ENCODE data around the gene GTF2A1.
A peak's percentile ranks its signal among the peaks of the same experiment; 100 is the strongest.

GTF2A1 gene

DNA sequence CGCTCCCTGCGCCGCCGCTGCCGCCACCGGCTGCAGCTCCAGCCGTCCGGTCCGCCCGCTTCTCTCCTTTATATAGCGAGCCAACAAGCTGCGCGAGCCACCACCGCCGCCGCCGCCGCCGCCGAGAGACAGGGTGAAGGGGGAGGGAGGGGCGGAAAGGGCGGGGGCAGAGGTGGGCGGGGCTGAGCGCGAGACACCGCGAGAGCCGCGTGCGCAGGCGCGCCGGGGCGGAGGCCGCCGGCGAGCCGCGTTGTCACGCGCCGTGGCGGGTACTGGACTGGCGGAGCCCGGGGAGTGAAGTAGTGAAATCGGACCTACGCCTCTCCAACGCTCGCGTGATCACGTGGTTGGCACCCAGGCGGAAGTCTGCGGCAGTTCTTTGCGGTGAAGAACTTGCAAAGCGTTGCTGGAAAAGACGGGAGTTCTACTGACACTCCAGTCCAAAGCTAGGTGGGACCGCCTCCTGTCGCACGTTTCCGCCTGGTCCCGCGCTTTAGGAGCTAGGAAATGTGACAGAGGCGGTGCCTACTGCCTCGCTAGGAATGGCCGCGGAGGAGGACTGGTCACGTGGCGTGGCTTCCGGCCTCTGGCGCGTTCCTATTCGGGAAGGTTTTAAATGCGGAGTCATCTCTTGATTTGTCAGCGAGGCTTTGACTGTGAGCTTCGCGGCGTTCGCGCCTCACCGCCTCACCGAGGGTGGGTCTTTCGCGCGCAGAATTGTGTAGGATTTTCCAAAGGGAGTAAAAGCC, at the start of gene GTF2A1:
GTF2A1 (minus strand) TSS at position 130 of the 749 bp plus-strand sequence. CDS start 441 bp downstream, outside the sequence.
- Histone ChIP-seq H3K9ac (ENCODE audit: insufficient read length, low read depth) (peak within 1 kb of the TSS; percentile 90), H3K9me3 (ENCODE audit: insufficient read depth, low read length) (no peaks in the 10 kb centered on the region), H3K4me1 (ENCODE audit: insufficient read depth, insufficient read length) (no peaks in the 10 kb centered on the region), H3K4me3 (ENCODE audit: insufficient read length, low read depth) (peak within 1 kb of the TSS; percentile 64), H3K27me3 (ENCODE audit: insufficient read depth, insufficient read length) (no peaks in the 10 kb centered on the region), H3K36me3 (ENCODE audit: insufficient read depth, insufficient read length, low read length) (peaks cover 6% of the 10 kb centered on the region)
- TF ChIP-seq YY1 (IDR thresholded peaks at IDR 0.05; ENCODE audit: insufficient read depth, insufficient read length) (peak; percentile 87), SUZ12 (IDR thresholded peaks at IDR 0.05; ENCODE audit: extremely low read depth, insufficient read depth, insufficient read length) (no peak), ZNF274 (IDR thresholded peaks at IDR 0.05; ENCODE audit: low read depth, low read length) (no peak)
- peak; percentile 77 for DNase-seq (ENCODE audit: low read depth, low spot score)

DNA sequence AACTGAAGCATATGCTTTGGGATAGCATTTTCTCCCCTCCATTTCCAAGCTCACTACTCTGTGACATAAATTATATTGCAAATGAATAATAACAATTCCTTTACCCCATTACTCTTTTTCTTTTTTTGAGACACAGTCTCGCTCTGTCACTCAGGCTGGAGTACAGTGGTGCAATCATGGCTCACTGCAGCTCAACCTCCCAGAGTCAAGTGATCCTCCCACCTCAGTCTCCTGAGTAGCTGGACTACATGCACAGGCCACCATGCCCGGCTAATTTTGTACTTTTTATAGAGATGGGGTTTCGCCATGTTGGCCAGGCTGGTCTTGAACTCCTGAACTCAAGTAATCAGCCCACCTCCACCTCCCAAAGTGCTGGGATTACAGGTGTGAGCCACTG, 49.2 kb upstream of the GTF2A1 start:
- H3K9ac ChIP-seq (ENCODE audit: insufficient read length, low read depth), result no peak overlapping the region
- DNase-seq (ENCODE audit: low read depth, low spot score), result no peak
- no peaks in the 10 kb centered on the region for H3K9me3 ChIP-seq (ENCODE audit: insufficient read depth, low read length)
- peaks cover 8% of the 10 kb centered on the region for H3K36me3 ChIP-seq (ENCODE audit: insufficient read depth, insufficient read length, low read length)
- no peaks in the 10 kb centered on the region for H3K27me3 ChIP-seq (ENCODE audit: insufficient read depth, insufficient read length)
- H3K4me1 ChIP-seq (ENCODE audit: insufficient read depth, insufficient read length), result peaks cover 2% of the 10 kb centered on the region
- H3K4me3 ChIP-seq (ENCODE audit: insufficient read length, low read depth), result no peak overlapping the region
- TF ChIP-seq SUZ12 (IDR thresholded peaks at IDR 0.05; ENCODE audit: extremely low read depth, insufficient read depth, insufficient read length), result no peak
- no peak for TF ChIP-seq ZNF274 (IDR thresholded peaks at IDR 0.05; ENCODE audit: low read depth, low read length)
- TF ChIP-seq YY1 (IDR thresholded peaks at IDR 0.05; ENCODE audit: insufficient read depth, insufficient read length), result no peak

DNA sequence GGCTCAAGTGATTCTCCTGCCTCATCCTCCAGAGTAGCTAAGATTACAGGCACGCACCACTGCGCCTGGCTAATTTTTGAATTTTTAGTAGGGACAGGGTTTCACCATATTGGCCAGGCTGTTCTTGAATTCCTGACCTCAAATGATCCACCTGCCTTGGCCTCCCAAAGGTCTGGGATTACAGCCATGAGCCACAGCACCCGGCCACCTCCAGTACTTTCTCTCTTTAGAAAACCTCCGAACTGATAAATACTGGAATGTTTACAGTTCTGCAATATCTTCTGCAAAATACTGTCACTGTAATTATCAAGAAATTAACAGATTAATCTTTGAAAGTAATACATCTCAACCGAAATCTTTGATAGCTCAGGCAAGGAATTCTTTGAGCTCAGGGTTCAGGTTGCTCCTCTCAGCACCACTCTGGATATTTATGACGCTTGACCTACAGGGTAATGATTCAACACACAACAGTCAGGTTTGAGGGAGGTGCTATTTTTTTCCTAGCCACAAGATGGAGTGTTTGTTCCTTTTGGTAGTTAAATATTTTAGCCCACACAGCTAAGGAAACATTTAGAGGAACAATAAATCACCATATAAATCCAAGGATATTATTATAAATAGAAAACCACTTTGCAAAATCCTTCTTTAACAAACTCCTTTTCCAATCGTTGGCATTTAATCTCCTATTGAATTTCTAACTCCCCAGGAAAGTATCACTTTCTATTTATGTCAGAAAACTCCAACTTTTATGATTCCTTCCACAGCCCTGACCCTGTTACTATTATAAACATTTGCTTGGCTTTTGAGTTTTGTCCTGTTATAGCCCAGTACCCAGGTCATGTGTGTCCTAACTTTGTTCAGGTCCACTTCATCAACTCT, 48.6 kb upstream of the GTF2A1 start:
- Histone ChIP-seq H3K4me1 (ENCODE audit: insufficient read depth, insufficient read length) (peaks cover 2% of the 10 kb centered on the region), H3K9me3 (ENCODE audit: insufficient read depth, low read length) (no peaks in the 10 kb centered on the region), H3K27me3 (ENCODE audit: insufficient read depth, insufficient read length) (no peaks in the 10 kb centered on the region), H3K36me3 (ENCODE audit: insufficient read depth, insufficient read length, low read length) (peaks cover 8% of the 10 kb centered on the region), H3K4me3 (ENCODE audit: insufficient read length, low read depth) (no peak overlapping the region), H3K9ac (ENCODE audit: insufficient read length, low read depth) (no peak overlapping the region)
- DNase-seq (ENCODE audit: low read depth, low spot score), result peak; percentile 16
- TF ChIP-seq ZNF274 (IDR thresholded peaks at IDR 0.05; ENCODE audit: low read depth, low read length), result no peak

DNA sequence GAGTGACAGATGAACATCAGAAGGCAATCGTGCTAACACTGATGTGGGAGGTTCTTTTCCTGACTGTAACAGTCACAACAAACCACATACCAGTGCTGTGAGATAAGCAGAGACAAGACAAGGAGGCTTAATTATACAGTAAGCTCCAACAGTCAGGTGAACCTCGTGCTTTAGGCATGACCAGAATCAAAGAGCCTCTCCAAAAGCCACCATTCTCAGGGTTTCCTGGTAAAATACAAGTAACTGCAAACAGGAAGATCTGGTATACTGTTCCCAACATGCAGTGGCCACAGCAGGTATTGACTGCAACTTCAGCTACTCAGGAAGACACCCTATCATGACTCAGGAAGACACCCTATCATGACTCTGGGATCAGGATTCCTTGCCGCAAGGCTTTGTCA, 47.3 kb upstream of the GTF2A1 start:
- no peak overlapping the region for H3K4me3 ChIP-seq (ENCODE audit: insufficient read length, low read depth)
- H3K9me3 ChIP-seq (ENCODE audit: insufficient read depth, low read length), result no peaks in the 10 kb centered on the region
- H3K36me3 ChIP-seq (ENCODE audit: insufficient read depth, insufficient read length, low read length), result peaks cover 8% of the 10 kb centered on the region
- DNase-seq (ENCODE audit: low read depth, low spot score), result no peak
- H3K4me1 ChIP-seq (ENCODE audit: insufficient read depth, insufficient read length), result no peaks in the 10 kb centered on the region
- no peak overlapping the region for H3K9ac ChIP-seq (ENCODE audit: insufficient read length, low read depth)
- TF ChIP-seq YY1 (IDR thresholded peaks at IDR 0.05; ENCODE audit: insufficient read depth, insufficient read length) (no peak), ZNF274 (IDR thresholded peaks at IDR 0.05; ENCODE audit: low read depth, low read length) (no peak), SUZ12 (IDR thresholded peaks at IDR 0.05; ENCODE audit: extremely low read depth, insufficient read depth, insufficient read length) (no peak)
- no peaks in the 10 kb centered on the region for H3K27me3 ChIP-seq (ENCODE audit: insufficient read depth, insufficient read length)

DNA sequence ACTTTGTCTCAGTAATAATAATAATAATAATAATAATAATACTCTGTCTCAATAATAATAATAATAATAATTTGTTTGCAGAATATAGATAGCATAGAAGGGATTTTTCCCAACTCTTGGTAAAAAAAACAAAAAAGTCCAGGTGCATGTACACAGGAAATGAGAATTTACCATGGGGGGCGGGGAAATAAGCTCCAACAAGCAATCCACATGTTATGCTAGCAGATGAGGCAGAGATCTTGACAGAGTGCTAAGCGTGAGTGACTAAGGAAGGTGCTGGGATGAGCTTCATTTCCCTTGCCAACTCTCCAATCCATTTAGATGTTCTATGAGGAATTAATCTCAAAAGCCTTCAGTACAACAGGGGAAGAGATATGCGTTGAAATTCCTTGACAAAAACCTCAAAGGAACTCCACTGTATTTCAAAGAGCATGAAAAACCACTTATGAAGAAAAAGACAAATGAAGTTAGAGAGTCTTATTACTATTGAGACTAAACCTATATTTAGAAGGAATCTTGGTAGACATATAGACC, 44.9 kb upstream of the GTF2A1 start:
- TF ChIP-seq SUZ12 (IDR thresholded peaks at IDR 0.05; ENCODE audit: extremely low read depth, insufficient read depth, insufficient read length), result no peak
- TF ChIP-seq YY1 (IDR thresholded peaks at IDR 0.05; ENCODE audit: insufficient read depth, insufficient read length), result no peak
- no peak for TF ChIP-seq ZNF274 (IDR thresholded peaks at IDR 0.05; ENCODE audit: low read depth, low read length)
- DNase-seq (ENCODE audit: low read depth, low spot score), result no peak

DNA sequence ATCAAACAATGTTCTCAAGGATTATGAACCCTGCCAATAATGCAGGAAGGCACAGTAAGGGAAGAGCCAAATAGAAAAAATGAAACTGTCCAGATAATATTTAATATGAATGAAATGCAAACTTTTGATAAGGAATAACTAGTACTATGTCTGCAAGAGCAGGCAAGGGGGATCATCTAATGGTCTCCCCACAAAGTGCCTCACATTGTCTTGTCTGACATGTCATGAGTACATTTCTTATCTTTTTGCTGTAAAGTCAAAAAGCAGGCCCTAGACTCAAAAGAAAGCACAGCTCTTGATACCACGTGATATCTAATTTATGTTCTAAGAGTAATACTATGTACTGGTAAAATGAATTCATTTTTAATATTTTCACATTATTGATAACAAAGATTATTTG, 43.9 kb upstream of the GTF2A1 start:
- Histone ChIP-seq H3K27me3 (ENCODE audit: insufficient read depth, insufficient read length) (no peaks in the 10 kb centered on the region), H3K4me3 (ENCODE audit: insufficient read length, low read depth) (no peak overlapping the region), H3K9ac (ENCODE audit: insufficient read length, low read depth) (no peak overlapping the region), H3K36me3 (ENCODE audit: insufficient read depth, insufficient read length, low read length) (peaks cover 9% of the 10 kb centered on the region), H3K9me3 (ENCODE audit: insufficient read depth, low read length) (no peaks in the 10 kb centered on the region), H3K4me1 (ENCODE audit: insufficient read depth, insufficient read length) (no peaks in the 10 kb centered on the region)
- no peak for TF ChIP-seq ZNF274 (IDR thresholded peaks at IDR 0.05; ENCODE audit: low read depth, low read length)
- TF ChIP-seq SUZ12 (IDR thresholded peaks at IDR 0.05; ENCODE audit: extremely low read depth, insufficient read depth, insufficient read length), result no peak
- TF ChIP-seq YY1 (IDR thresholded peaks at IDR 0.05; ENCODE audit: insufficient read depth, insufficient read length), result no peak
- no peak for DNase-seq (ENCODE audit: low read depth, low spot score)

More for the DNA sequence above, 44.9 kb upstream of the GTF2A1 start:
- H3K36me3 ChIP-seq (ENCODE audit: insufficient read depth, insufficient read length, low read length), result peaks cover 13% of the 10 kb centered on the region
- H3K4me1 ChIP-seq (ENCODE audit: insufficient read depth, insufficient read length), result no peaks in the 10 kb centered on the region
- no peak overlapping the region for H3K4me3 ChIP-seq (ENCODE audit: insufficient read length, low read depth)
- no peaks in the 10 kb centered on the region for H3K9me3 ChIP-seq (ENCODE audit: insufficient read depth, low read length)
- H3K27me3 ChIP-seq (ENCODE audit: insufficient read depth, insufficient read length), result no peaks in the 10 kb centered on the region
- no peak overlapping the region for H3K9ac ChIP-seq (ENCODE audit: insufficient read length, low read depth)

Data from NT2/D1 (cell line).